Medulla oblongata (tissue), 1 donor: ENCODE measurements around the gene CIAO2B.

Experiments
- DNase-seq: peaks from one replicate; pipeline ENCODE4 v3.0.0-alpha.2; 2015; ENCODE audit errors: extremely low spot score

Gene CIAO2B

GRCh38 chr16:66936889-66937554 lies 2.8 kb upstream of the CIAO2B start:
- DNase-seq, result no peak

- DNase-seq, result no peak
Observed at GRCh38 chr16:66936462-66936861, 2.3 kb upstream of the CIAO2B start.

- DNase-seq, result peak; percentile 21
Observed at GRCh38 chr16:66935314-66936011, 1.3 kb upstream of the CIAO2B start, which contains the start of gene CES2. Gene CES2 (plus strand): TSS chr16:66935516. CDS start chr16:66935636, 120 bp downstream.

- peak; percentile 27 for DNase-seq
Observed at GRCh38 chr16:66934839-66935313, 674 bp upstream of the CIAO2B start.

GRCh38 chr16:66933776-66934137 lies 445 bp downstream of the CIAO2B start:
- DNase-seq, result no peak

GRCh38 chr16:66932076-66932475 lies 2.1 kb downstream of the CIAO2B start:
- no peak for DNase-seq

GRCh38 chr16:66931665-66932064 lies 2.5 kb downstream of the CIAO2B start:
- DNase-seq, result no peak

GRCh38 chr16:66930189-66930588 lies 4.0 kb downstream of the CIAO2B start:
- no peak for DNase-seq

- DNase-seq, result no peak
Observed at GRCh38 chr16:66928702-66929388, 5.4 kb downstream of the CIAO2B start.

GRCh38 chr16:66927918-66928649 lies 6.1 kb downstream of the CIAO2B start:
- DNase-seq, result no peak

GRCh38 chr16:66926961-66927436 lies 7.2 kb downstream of the CIAO2B start:
- DNase-seq, result no peak

- DNase-seq, result peak; percentile 59
Observed at GRCh38 chr16:66926171-66926947, 7.8 kb downstream of the CIAO2B start.

- peak; percentile 29 for DNase-seq
Observed at GRCh38 chr16:66925322-66925840, 8.8 kb downstream of the CIAO2B start, which contains the start of gene RRAD. Gene RRAD (minus strand): TSS chr16:66925535. CDS start chr16:66925179, 356 bp downstream.

GRCh38 chr16:66924527-66925321 lies 9.5 kb downstream of the CIAO2B start:
- no peak for DNase-seq

- DNase-seq, result no peak
Observed at GRCh38 chr16:66923866-66924265, 10.3 kb downstream of the CIAO2B start.

GRCh38 chr16:66923247-66923731 lies 10.9 kb downstream of the CIAO2B start:
- DNase-seq, result peak; percentile 47

- DNase-seq, result no peak
Observed at GRCh38 chr16:66921729-66922450, 12.3 kb downstream of the CIAO2B start.

GRCh38 chr16:66920924-66921680 lies 13.1 kb downstream of the CIAO2B start:
- DNase-seq, result no peak
